ENCODE data around the gene FOXL2NB.

The FOXL2NB gene

GRCh38 chr3:138995706-138996105 is 48.7 kb downstream of the FOXL2NB start:
- no peak for DNase-seq (ENCODE audit: low read depth in 4 of 4, low spot score in 1 of 4)

All from stimulated activated CD4-positive, alpha-beta T cell treated with anti-CD3 and anti-CD28 coated beads, Interleukin-1b, Interleukin-23, amount 100 ng/mL, for 24 hours (primary cell).